ENCODE data around the gene KCNJ10. TPM values are rescaled to one million over a fixed set of nuclear protein-coding genes. Genes with fewer than 3 reads are reported as not detected.

The KCNJ10 gene
- total RNA-seq, 2 experiments from 2014 or later = 0.29 TPM; not detected in 1

- intact Hi-C loops (cut with micrococcal nuclease; ENCODE audit: unreplicated experiment) = no loop called here
- no peak for DNase-seq (ENCODE audit: low spot score)
- Histone ChIP-seq H3K4me1 (ENCODE audit: insufficient read depth, low read length, poor library complexity, severe bottlenecking) (no peaks in the 10 kb centered on the region), H3K79me2 (ENCODE audit: insufficient read depth, low read depth, low read length) (no peaks in the 10 kb centered on the region), H2AFZ (ENCODE audit: low read length) (no peak overlapping the region), H3K9me3 (ENCODE audit: low read length) (no peaks in the 10 kb centered on the region), H3K36me3 (ENCODE audit: insufficient read depth, low read length) (no peaks in the 10 kb centered on the region), H4K20me1 (ENCODE audit: insufficient read depth, low read length) (no peaks in the 10 kb centered on the region), H3K4me2 (ENCODE audit: low read length) (no peak overlapping the region), H3K4me3 (ENCODE audit: low read depth, low read length, poor library complexity, severe bottlenecking) (no peak overlapping the region), H3K27ac (ENCODE audit: low read depth, low read length, poor library complexity, severe bottlenecking) (no peak overlapping the region), H3K9me2 (ENCODE audit: insufficient read depth, low read length) (no peaks in the 10 kb centered on the region)
- no TSS peak for BruUV-seq (replicated peaks)
- ChIA-PET POLR2A (no interaction called here), CTCF (ENCODE audit: unreplicated experiment) (no interaction called here)
- TF ChIP-seq CTCF (conservative IDR thresholded peaks at IDR 0.05; ENCODE audit: low read length) (no peak), EZH2phosphoT487 (IDR thresholded peaks at IDR 0.05; ENCODE audit: borderline replicate concordance, low read depth, low read length) (no peak)
Observed at GRCh38 chr1:159996653-159997052, 73.3 kb downstream of the KCNJ10 start.

GRCh38 chr1:159994896-159995295 lies 75.1 kb downstream of the KCNJ10 start:
- no peak for TF ChIP-seq CTCF (conservative IDR thresholded peaks at IDR 0.05; ENCODE audit: low read length)
- no peak for TF ChIP-seq EZH2phosphoT487 (IDR thresholded peaks at IDR 0.05; ENCODE audit: borderline replicate concordance, low read depth, low read length)
- H2AFZ ChIP-seq (ENCODE audit: low read length) = no peak overlapping the region
- no peaks in the 10 kb centered on the region for H3K36me3 ChIP-seq (ENCODE audit: insufficient read depth, low read length)
- BruUV-seq (replicated peaks) = no TSS peak
- no peaks in the 10 kb centered on the region for H3K79me2 ChIP-seq (ENCODE audit: insufficient read depth, low read depth, low read length)
- no peaks in the 10 kb centered on the region for H3K4me1 ChIP-seq (ENCODE audit: insufficient read depth, low read length, poor library complexity, severe bottlenecking)
- POLR2A ChIA-PET = no interaction called here
- H3K4me3 ChIP-seq (ENCODE audit: low read depth, low read length, poor library complexity, severe bottlenecking) = no peak overlapping the region
- no peak overlapping the region for H3K27ac ChIP-seq (ENCODE audit: low read depth, low read length, poor library complexity, severe bottlenecking)
- no peaks in the 10 kb centered on the region for H3K9me2 ChIP-seq (ENCODE audit: insufficient read depth, low read length)
- no peak for DNase-seq (ENCODE audit: low spot score)
- intact Hi-C loops (cut with micrococcal nuclease; ENCODE audit: unreplicated experiment) = no loop called here
- CTCF ChIA-PET (ENCODE audit: unreplicated experiment) = no interaction called here
- no peak overlapping the region for H3K4me2 ChIP-seq (ENCODE audit: low read length)
- no peaks in the 10 kb centered on the region for H3K9me3 ChIP-seq (ENCODE audit: low read length)
- no peaks in the 10 kb centered on the region for H4K20me1 ChIP-seq (ENCODE audit: insufficient read depth, low read length)

GRCh38 chr1:159993911-159994310 lies 76.0 kb downstream of the KCNJ10 start:
- no peaks in the 10 kb centered on the region for H3K9me3 ChIP-seq (ENCODE audit: low read length)
- no peaks in the 10 kb centered on the region for H3K4me1 ChIP-seq (ENCODE audit: insufficient read depth, low read length, poor library complexity, severe bottlenecking)
- ChIA-PET POLR2A (interaction anchor here (0.8 kb wide), 1 partner anchor 12 kb away, joined by 3 read pairs; no protein-coding TSS in a partner anchor), CTCF (ENCODE audit: unreplicated experiment) (no interaction called here)
- H3K79me2 ChIP-seq (ENCODE audit: insufficient read depth, low read depth, low read length) = no peaks in the 10 kb centered on the region
- no peaks in the 10 kb centered on the region for H3K9me2 ChIP-seq (ENCODE audit: insufficient read depth, low read length)
- H2AFZ ChIP-seq (ENCODE audit: low read length) = no peak overlapping the region
- DNase-seq (ENCODE audit: low spot score) = no peak
- no peak overlapping the region for H3K27ac ChIP-seq (ENCODE audit: low read depth, low read length, poor library complexity, severe bottlenecking)
- no peak overlapping the region for H3K4me2 ChIP-seq (ENCODE audit: low read length)
- no peaks in the 10 kb centered on the region for H3K36me3 ChIP-seq (ENCODE audit: insufficient read depth, low read length)
- TF ChIP-seq CTCF (conservative IDR thresholded peaks at IDR 0.05; ENCODE audit: low read length) (no peak), EZH2phosphoT487 (IDR thresholded peaks at IDR 0.05; ENCODE audit: borderline replicate concordance, low read depth, low read length) (no peak)
- intact Hi-C loops (cut with micrococcal nuclease; ENCODE audit: unreplicated experiment) = no loop called here
- BruUV-seq (replicated peaks) = no TSS peak
- H4K20me1 ChIP-seq (ENCODE audit: insufficient read depth, low read length) = no peaks in the 10 kb centered on the region
- H3K4me3 ChIP-seq (ENCODE audit: low read depth, low read length, poor library complexity, severe bottlenecking) = no peak overlapping the region
